ENCODE data around the gene RPL10.

RPL10 gene

GRCh38 chrX:154433605-154434004 is 35.4 kb downstream of the RPL10 start:
- no peak for DNase-seq

- DNase-seq = no peak
Measured at GRCh38 chrX:154434394-154435168, 36.4 kb downstream of the RPL10 start.

GRCh38 chrX:154435171-154435733 is 37.1 kb downstream of the RPL10 start:
- DNase-seq = no peak

- DNase-seq = peak; percentile 44
Measured at GRCh38 chrX:154436374-154436982, 38.3 kb downstream of the RPL10 start.

GRCh38 chrX:154436983-154437752 is 39.0 kb downstream of the RPL10 start, which contains the start of gene GDI1:
TSS of gene GDI1 (plus strand) at chrX:154437154. CDS start at chrX:154437255, 101 bp downstream.
- peak; percentile 54 for DNase-seq

- DNase-seq = no peak
Measured at GRCh38 chrX:154437971-154438893, 40.1 kb downstream of the RPL10 start.

- no peak for DNase-seq
Measured at GRCh38 chrX:154439841-154440240, 41.7 kb downstream of the RPL10 start.

- DNase-seq = no peak
Measured at GRCh38 chrX:154440623-154441357, 42.6 kb downstream of the RPL10 start.

- DNase-seq = no peak
Measured at GRCh38 chrX:154441564-154441963, 43.4 kb downstream of the RPL10 start.

GRCh38 chrX:154441984-154442707 is 44.0 kb downstream of the RPL10 start:
- no peak for DNase-seq

- no peak for DNase-seq
Measured at GRCh38 chrX:154443479-154443910, 45.3 kb downstream of the RPL10 start.

GRCh38 chrX:154443992-154444754 is 46.0 kb downstream of the RPL10 start, which contains the start of gene FAM50A:
TSS of gene FAM50A (plus strand) at chrX:154444141. CDS start at chrX:154444236, 95 bp downstream.
- DNase-seq = peak; percentile 86

GRCh38 chrX:154444755-154445246 is 46.6 kb downstream of the RPL10 start:
- DNase-seq = no peak

GRCh38 chrX:154445776-154446175 is 47.6 kb downstream of the RPL10 start:
- DNase-seq = no peak

- no peak for DNase-seq
Measured at GRCh38 chrX:154446430-154446829, 48.3 kb downstream of the RPL10 start.

GRCh38 chrX:154448484-154448883 is 50.3 kb downstream of the RPL10 start:
- no peak for DNase-seq

- no peak for DNase-seq
Measured at GRCh38 chrX:154449618-154450017, 51.4 kb downstream of the RPL10 start.

- no peak for DNase-seq
Measured at GRCh38 chrX:154450312-154450711, 52.1 kb downstream of the RPL10 start.

Data from femur (tissue), 1 donor.